Kidney tubule cell (primary cell): ENCODE measurements around the gene SNX13.

Experiments
- DNase-seq: peaks from one replicate; pipeline ENCODE4 v3.0.0-alpha.2; 2018; ENCODE audit warnings: low spot score

SNX13 gene

GRCh38 chr7:17774716-17775288 is 165.5 kb downstream of the SNX13 start:
- DNase-seq, result no peak

- peak; percentile 92 for DNase-seq
Observed at GRCh38 chr7:17774248-17774647, 166.0 kb downstream of the SNX13 start.

GRCh38 chr7:17773289-17773626 is 167.0 kb downstream of the SNX13 start:
- peak; percentile 89 for DNase-seq

GRCh38 chr7:17772581-17773288 is 167.6 kb downstream of the SNX13 start:
- DNase-seq, result no peak

GRCh38 chr7:17771901-17772408 is 168.3 kb downstream of the SNX13 start:
- no peak for DNase-seq

- DNase-seq, result no peak
Observed at GRCh38 chr7:17770710-17771375, 169.5 kb downstream of the SNX13 start.

- DNase-seq, result peak; percentile 69
Observed at GRCh38 chr7:17769918-17770317, 170.4 kb downstream of the SNX13 start.

- DNase-seq, result no peak
Observed at GRCh38 chr7:17758008-17758407, 182.3 kb downstream of the SNX13 start.

- DNase-seq, result no peak
Observed at GRCh38 chr7:17746020-17746530, 194.2 kb downstream of the SNX13 start.

- no peak for DNase-seq
Observed at GRCh38 chr7:17745610-17746009, 194.7 kb downstream of the SNX13 start.

GRCh38 chr7:17743316-17743715 is 197.0 kb downstream of the SNX13 start:
- DNase-seq, result no peak

- no peak for DNase-seq
Observed at GRCh38 chr7:17741426-17741825, 198.9 kb downstream of the SNX13 start.
